Tibial nerve (tissue), 3 donors: ENCODE results near the gene OR1L8.

Source experiments
- POLR2A ChIP-seq, 2 donors: fragments of 450-650 bp; IDR thresholded peaks; one replicate each; pipeline ENCODE4 v1.6.1; 2017; ENCODE audit warnings: antibody characterized with exemption in 2 of 2, mild to moderate bottlenecking in 2 of 2, moderate library complexity in 2 of 2
- TF ChIP-seq, protein P1 (sequence below), 5 experiments: fragments of 200-600 bp in 3 of 5; fragments of 450-650 bp in 2 of 5; sonication (generic) in 3 of 5; IDR thresholded peaks; one replicate each; pipeline ENCODE4 v1.5.1; 2016 to 2019; ENCODE audit warnings: antibody characterized with exemption in 5 of 5, mild to moderate bottlenecking in 3 of 5, moderate library complexity in 2 of 5

DNA sequence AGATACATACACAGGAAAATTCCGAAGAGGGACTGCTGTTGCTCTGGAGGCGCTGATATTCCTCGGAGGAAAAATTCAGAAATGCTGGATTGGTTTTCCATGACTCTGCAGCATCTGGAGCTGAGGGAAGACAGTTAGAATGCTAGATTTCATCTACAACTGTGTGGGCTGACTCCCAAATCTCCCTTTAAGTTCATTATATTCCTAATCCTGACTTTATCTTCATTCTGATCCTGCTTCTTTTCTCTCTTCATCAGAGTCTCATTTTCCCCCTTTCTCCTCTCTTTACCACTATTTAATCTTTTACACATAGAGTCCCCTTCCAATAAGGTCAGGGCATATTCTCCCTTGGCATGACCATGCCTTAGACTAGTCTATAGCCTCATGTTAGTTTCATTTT, 56.0 kb downstream of the OR1L8 start, which contains the start of gene OR1N1:
- TF ChIP-seq POLR2A (IDR thresholded peaks at IDR 0.05) = no peak
- TF ChIP-seq, protein P1, sequence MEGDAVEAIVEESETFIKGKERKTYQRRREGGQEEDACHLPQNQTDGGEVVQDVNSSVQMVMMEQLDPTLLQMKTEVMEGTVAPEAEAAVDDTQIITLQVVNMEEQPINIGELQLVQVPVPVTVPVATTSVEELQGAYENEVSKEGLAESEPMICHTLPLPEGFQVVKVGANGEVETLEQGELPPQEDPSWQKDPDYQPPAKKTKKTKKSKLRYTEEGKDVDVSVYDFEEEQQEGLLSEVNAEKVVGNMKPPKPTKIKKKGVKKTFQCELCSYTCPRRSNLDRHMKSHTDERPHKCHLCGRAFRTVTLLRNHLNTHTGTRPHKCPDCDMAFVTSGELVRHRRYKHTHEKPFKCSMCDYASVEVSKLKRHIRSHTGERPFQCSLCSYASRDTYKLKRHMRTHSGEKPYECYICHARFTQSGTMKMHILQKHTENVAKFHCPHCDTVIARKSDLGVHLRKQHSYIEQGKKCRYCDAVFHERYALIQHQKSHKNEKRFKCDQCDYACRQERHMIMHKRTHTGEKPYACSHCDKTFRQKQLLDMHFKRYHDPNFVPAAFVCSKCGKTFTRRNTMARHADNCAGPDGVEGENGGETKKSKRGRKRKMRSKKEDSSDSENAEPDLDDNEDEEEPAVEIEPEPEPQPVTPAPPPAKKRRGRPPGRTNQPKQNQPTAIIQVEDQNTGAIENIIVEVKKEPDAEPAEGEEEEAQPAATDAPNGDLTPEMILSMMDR (IDR thresholded peaks at IDR 0.05) = no peak
